Mucosa of gallbladder (tissue), 1 donor: ENCODE data around the gene TKT. TPM values are rescaled to one million over a fixed set of nuclear protein-coding genes. Genes with fewer than 3 reads are reported as not detected.

Experiments used
- DNase-seq: peaks from one replicate; pipeline ENCODE4 v3.0.0-alpha.2; 2020; ENCODE audit warnings: low spot score
- total RNA-seq: library from RNA; stranded (reverse); gene quantifications from one replicate; pipeline ENCODE4 v1.2.1, GENCODE V29; 2021
- donor health status: DM: no; HTN: no; CAD: no.

The TKT gene
- total RNA-seq, 1 donor from 2014 or later, result 396 TPM

GRCh38 chr3:53240989-53241972, 14.5 kb downstream of the TKT start:
- DNase-seq, result no peak

- no peak for DNase-seq
Measured at GRCh38 chr3:53239800-53240199, 16.0 kb downstream of the TKT start.

GRCh38 chr3:53238886-53239285, 16.9 kb downstream of the TKT start:
- DNase-seq, result no peak

- peak; percentile 69 for DNase-seq
Measured at GRCh38 chr3:53238051-53238850, 17.6 kb downstream of the TKT start.

GRCh38 chr3:53236112-53236841, 19.5 kb downstream of the TKT start:
- peak; percentile 85 for DNase-seq

GRCh38 chr3:53235545-53235944, 20.3 kb downstream of the TKT start:
- DNase-seq, result no peak

- no peak for DNase-seq
Measured at GRCh38 chr3:53234841-53235232, 21.0 kb downstream of the TKT start.

- no peak for DNase-seq
Measured at GRCh38 chr3:53234130-53234840, 21.5 kb downstream of the TKT start.

- DNase-seq, result no peak
Measured at GRCh38 chr3:53232641-53233377, 23.0 kb downstream of the TKT start.

GRCh38 chr3:53231532-53232511, 24.0 kb downstream of the TKT start:
- DNase-seq, result no peak

GRCh38 chr3:53230789-53231188, 25.0 kb downstream of the TKT start:
- no peak for DNase-seq

GRCh38 chr3:53230041-53230621, 25.7 kb downstream of the TKT start:
- no peak for DNase-seq

- DNase-seq, result no peak
Measured at GRCh38 chr3:53229606-53230005, 26.2 kb downstream of the TKT start.

- no peak for DNase-seq
Measured at GRCh38 chr3:53229171-53229570, 26.7 kb downstream of the TKT start.

GRCh38 chr3:53227993-53228885, 27.6 kb downstream of the TKT start:
- DNase-seq, result no peak

GRCh38 chr3:53226841-53227407, 28.9 kb downstream of the TKT start:
- DNase-seq, result no peak

GRCh38 chr3:53226142-53226840, 29.5 kb downstream of the TKT start:
- DNase-seq, result no peak
